Stimulated activated CD4-positive, alpha-beta T cell treated with anti-CD3 and anti-CD28 coated beads, Interleukin-1b, Interleukin-23, amount 100 ng/mL, for 4 hours (primary cell): ENCODE results near the gene SLX4IP.

Experiments
- DNase-seq, 2 donors: peaks; one replicate each; pipeline ENCODE4 v3.0.0-alpha.2; 2020; ENCODE audit warnings: low read depth in 2 of 2

The SLX4IP gene

GRCh38 chr20:10466325-10466724, 31.2 kb downstream of the SLX4IP start:
- DNase-seq, result no peak

GRCh38 chr20:10466855-10467254, 31.8 kb downstream of the SLX4IP start:
- no peak for DNase-seq

- no peak for DNase-seq
Observed at GRCh38 chr20:10467681-10468339, 32.7 kb downstream of the SLX4IP start.

GRCh38 chr20:10468340-10468845, 33.3 kb downstream of the SLX4IP start:
- DNase-seq, result no peak

GRCh38 chr20:10469056-10469455, 34.0 kb downstream of the SLX4IP start:
- DNase-seq, result no peak

- DNase-seq, result no peak
Observed at GRCh38 chr20:10469599-10469998, 34.5 kb downstream of the SLX4IP start.

- no peak for DNase-seq
Observed at GRCh38 chr20:10470276-10470675, 35.2 kb downstream of the SLX4IP start.

GRCh38 chr20:10472871-10473270, 37.8 kb downstream of the SLX4IP start:
- no peak for DNase-seq

GRCh38 chr20:10474606-10475184, 39.6 kb downstream of the SLX4IP start:
- no peak for DNase-seq

GRCh38 chr20:10475225-10475624, 40.1 kb downstream of the SLX4IP start:
- no peak for DNase-seq

- DNase-seq, result no peak
Observed at GRCh38 chr20:10476319-10476724, 41.2 kb downstream of the SLX4IP start.

- DNase-seq, result no peak
Observed at GRCh38 chr20:10478205-10478604, 43.1 kb downstream of the SLX4IP start.

GRCh38 chr20:10478930-10479329, 43.8 kb downstream of the SLX4IP start:
- DNase-seq, result no peak

- DNase-seq, result no peak
Observed at GRCh38 chr20:10481676-10482075, 46.6 kb downstream of the SLX4IP start.

GRCh38 chr20:10483691-10484090, 48.6 kb downstream of the SLX4IP start:
- no peak for DNase-seq

GRCh38 chr20:10487142-10488136, 52.3 kb downstream of the SLX4IP start:
- no peak for DNase-seq

- DNase-seq, result no peak
Observed at GRCh38 chr20:10488534-10488933, 53.4 kb downstream of the SLX4IP start.

- no peak for DNase-seq
Observed at GRCh38 chr20:10489853-10490252, 54.7 kb downstream of the SLX4IP start.

- no peak for DNase-seq
Observed at GRCh38 chr20:10490257-10490656, 55.2 kb downstream of the SLX4IP start.

GRCh38 chr20:10490706-10491105, 55.6 kb downstream of the SLX4IP start:
- DNase-seq, result no peak

GRCh38 chr20:10492065-10492464, 57.0 kb downstream of the SLX4IP start:
- DNase-seq, result no peak

- no peak for DNase-seq
Observed at GRCh38 chr20:10492844-10493243, 57.7 kb downstream of the SLX4IP start.
